ENCODE results near the gene EGR1. TPM values are rescaled to one million over a fixed set of nuclear protein-coding genes. Genes with fewer than 3 reads are reported as not detected.

Gene EGR1
- polyA plus RNA-seq, 1 of the 3 experiments (the other 2 are of a cell fraction), result 48.0 TPM

DNA sequence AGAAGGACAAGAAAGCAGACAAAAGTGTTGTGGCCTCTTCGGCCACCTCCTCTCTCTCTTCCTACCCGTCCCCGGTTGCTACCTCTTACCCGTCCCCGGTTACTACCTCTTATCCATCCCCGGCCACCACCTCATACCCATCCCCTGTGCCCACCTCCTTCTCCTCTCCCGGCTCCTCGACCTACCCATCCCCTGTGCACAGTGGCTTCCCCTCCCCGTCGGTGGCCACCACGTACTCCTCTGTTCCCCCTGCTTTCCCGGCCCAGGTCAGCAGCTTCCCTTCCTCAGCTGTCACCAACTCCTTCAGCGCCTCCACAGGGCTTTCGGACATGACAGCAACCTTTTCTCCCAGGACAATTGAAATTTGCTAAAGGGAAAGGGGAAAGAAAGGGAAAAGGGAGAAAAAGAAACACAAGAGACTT, 2.4 kb downstream of the EGR1 start:
- Histone ChIP-seq H3K79me2 (ENCODE audit: insufficient read depth) (peaks cover 12% of the 10 kb centered on the region; the same call in 1 of the 2 replicates), H3K9ac (no peak overlapping the region), H3K4me3 (ENCODE audit: low read depth in 2 of 2, low read length in 1 of 2) (peak overlapping the region in 1 of 2 experiments; percentile 83; a peak in 1 of 4 replicates), H3K27me3 (ENCODE audit: insufficient read depth) (no peaks in the 10 kb centered on the region), H3K4me2 (peak overlapping the region; percentile 98; the same call in 1 of the 2 replicates), H3F3A (replicated peaks; ENCODE audit: insufficient read depth) (peaks cover 38% of the 10 kb centered on the region), H3K9me2 (no peaks in the 10 kb centered on the region), H3K9me3 (no peaks in the 10 kb centered on the region), H3K4me1 (ENCODE audit: control insufficient read depth in 1 of 2, insufficient read depth in 2 of 2, low read depth in 1 of 2, low read length in 1 of 2) (peaks cover 9 to 19% of the 10 kb centered on the region in 2 experiments; a peak in 1 of 4 replicates), H2AFZ (ENCODE audit: low read depth) (no peak overlapping the region), H3K27ac (ENCODE audit: low read depth in 2 of 2, low read length in 1 of 2) (no peak overlapping the region), H3K36me3 (replicated peaks in 1 of 2; ENCODE audit: control insufficient read depth in 1 of 2, insufficient read depth in 2 of 2, low read length in 1 of 2) (peaks cover 0 to 13% of the 10 kb centered on the region in 2 experiments), H4K20me1 (ENCODE audit: insufficient read depth) (peaks cover 37% of the 10 kb centered on the region)
- peak; percentile 20 for DNase-seq
- TF ChIP-seq GABPA (IDR thresholded peaks at IDR 0.05; ENCODE audit: low read depth), result no peak
- TF ChIP-seq, protein P1, sequence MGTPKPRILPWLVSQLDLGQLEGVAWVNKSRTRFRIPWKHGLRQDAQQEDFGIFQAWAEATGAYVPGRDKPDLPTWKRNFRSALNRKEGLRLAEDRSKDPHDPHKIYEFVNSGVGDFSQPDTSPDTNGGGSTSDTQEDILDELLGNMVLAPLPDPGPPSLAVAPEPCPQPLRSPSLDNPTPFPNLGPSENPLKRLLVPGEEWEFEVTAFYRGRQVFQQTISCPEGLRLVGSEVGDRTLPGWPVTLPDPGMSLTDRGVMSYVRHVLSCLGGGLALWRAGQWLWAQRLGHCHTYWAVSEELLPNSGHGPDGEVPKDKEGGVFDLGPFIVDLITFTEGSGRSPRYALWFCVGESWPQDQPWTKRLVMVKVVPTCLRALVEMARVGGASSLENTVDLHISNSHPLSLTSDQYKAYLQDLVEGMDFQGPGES (IDR thresholded peaks at IDR 0.05; ENCODE audit: low read depth, low read length), result no peak
- TF ChIP-seq EZH2phosphoT487 (IDR thresholded peaks at IDR 0.05; ENCODE audit: borderline replicate concordance, low read depth), result no peak
- TF ChIP-seq ELF1 (IDR thresholded peaks at IDR 0.05), result no peak
- TF ChIP-seq, protein P2, sequence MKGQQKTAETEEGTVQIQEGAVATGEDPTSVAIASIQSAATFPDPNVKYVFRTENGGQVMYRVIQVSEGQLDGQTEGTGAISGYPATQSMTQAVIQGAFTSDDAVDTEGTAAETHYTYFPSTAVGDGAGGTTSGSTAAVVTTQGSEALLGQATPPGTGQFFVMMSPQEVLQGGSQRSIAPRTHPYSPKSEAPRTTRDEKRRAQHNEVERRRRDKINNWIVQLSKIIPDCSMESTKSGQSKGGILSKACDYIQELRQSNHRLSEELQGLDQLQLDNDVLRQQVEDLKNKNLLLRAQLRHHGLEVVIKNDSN (IDR thresholded peaks at IDR 0.05; ENCODE audit: borderline replicate concordance, low read depth), result no peak
- TF ChIP-seq FOSL2 (IDR thresholded peaks at IDR 0.05; ENCODE audit: borderline replicate concordance, low read depth), result no peak
- TF ChIP-seq NFIC (IDR thresholded peaks at IDR 0.05; ENCODE audit: borderline replicate concordance), result no peak
- TF ChIP-seq, protein P3, sequence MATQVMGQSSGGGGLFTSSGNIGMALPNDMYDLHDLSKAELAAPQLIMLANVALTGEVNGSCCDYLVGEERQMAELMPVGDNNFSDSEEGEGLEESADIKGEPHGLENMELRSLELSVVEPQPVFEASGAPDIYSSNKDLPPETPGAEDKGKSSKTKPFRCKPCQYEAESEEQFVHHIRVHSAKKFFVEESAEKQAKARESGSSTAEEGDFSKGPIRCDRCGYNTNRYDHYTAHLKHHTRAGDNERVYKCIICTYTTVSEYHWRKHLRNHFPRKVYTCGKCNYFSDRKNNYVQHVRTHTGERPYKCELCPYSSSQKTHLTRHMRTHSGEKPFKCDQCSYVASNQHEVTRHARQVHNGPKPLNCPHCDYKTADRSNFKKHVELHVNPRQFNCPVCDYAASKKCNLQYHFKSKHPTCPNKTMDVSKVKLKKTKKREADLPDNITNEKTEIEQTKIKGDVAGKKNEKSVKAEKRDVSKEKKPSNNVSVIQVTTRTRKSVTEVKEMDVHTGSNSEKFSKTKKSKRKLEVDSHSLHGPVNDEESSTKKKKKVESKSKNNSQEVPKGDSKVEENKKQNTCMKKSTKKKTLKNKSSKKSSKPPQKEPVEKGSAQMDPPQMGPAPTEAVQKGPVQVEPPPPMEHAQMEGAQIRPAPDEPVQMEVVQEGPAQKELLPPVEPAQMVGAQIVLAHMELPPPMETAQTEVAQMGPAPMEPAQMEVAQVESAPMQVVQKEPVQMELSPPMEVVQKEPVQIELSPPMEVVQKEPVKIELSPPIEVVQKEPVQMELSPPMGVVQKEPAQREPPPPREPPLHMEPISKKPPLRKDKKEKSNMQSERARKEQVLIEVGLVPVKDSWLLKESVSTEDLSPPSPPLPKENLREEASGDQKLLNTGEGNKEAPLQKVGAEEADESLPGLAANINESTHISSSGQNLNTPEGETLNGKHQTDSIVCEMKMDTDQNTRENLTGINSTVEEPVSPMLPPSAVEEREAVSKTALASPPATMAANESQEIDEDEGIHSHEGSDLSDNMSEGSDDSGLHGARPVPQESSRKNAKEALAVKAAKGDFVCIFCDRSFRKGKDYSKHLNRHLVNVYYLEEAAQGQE (IDR thresholded peaks at IDR 0.05; ENCODE audit: low read depth, low read length), result no peak
- TF ChIP-seq RCOR1 (IDR thresholded peaks at IDR 0.05; ENCODE audit: low read length), result no peak
- no peak for TF ChIP-seq RAD21 (IDR thresholded peaks at IDR 0.05; ENCODE audit: low read length)
- no peak for TF ChIP-seq RFX5 (IDR thresholded peaks at IDR 0.05; ENCODE audit: low read length)
- TF ChIP-seq RXRA (IDR thresholded peaks at IDR 0.05; ENCODE audit: borderline replicate concordance, low read depth), result no peak
- TF ChIP-seq NRF1 (IDR thresholded peaks at IDR 0.05; ENCODE audit: low read depth, low read length), result no peak
- no peak for TF ChIP-seq YY1 (IDR thresholded peaks at IDR 0.05; ENCODE audit: low read depth)
- 96% methylated on average over 14 of the region's 14 CpGs for WGBS (ENCODE audit: low lambda C conversion rate)
- ChIA-PET CTCF (interaction anchor here (1.8 to 11.7 kb wide), 4 partner anchors 18 to 32 kb away, joined by 5 to 196 read pairs (median 69); no protein-coding TSS in a partner anchor), POLR2A (no interaction called here)
